GM23248 (cell line): ENCODE results near the gene DAAM1.

Experiments used
- EZH2 ChIP-seq: fragments of 200-600 bp; sonication (generic); IDR thresholded peaks from 2 replicates; pipeline ENCODE4 v1.6.1; 2018; ENCODE audit warnings: antibody characterized with exemption, mild to moderate bottlenecking; ENCODE audit not compliant: insufficient read depth, poor library complexity, severe bottlenecking
- EZH2phosphoT487 ChIP-seq: fragments of 200-600 bp; sonication (generic); IDR thresholded peaks from 2 replicates; pipeline ENCODE4 v1.6.1; 2018; ENCODE audit warnings: antibody characterized with exemption, moderate library complexity, mild to moderate bottlenecking, low read depth; ENCODE audit not compliant: insufficient read depth

- TF ChIP-seq EZH2 (no peak), EZH2phosphoT487 (no peak)
These were observed 79.5 kb downstream of the DAAM1 start for GRCh38 chr14:59268011-59268410.
